Osteoblast (primary cell): Measurements from ENCODE around the gene EPB41L4B. TPM values are rescaled to one million over a fixed set of nuclear protein-coding genes. Genes with fewer than 3 reads are reported as not detected.
A peak's percentile ranks its signal among the peaks of the same experiment; 100 is the strongest.

ENCODE experiments used
- DNase-seq: peaks from one replicate; pipeline ENCODE4 v3.0.0; 2011; ENCODE audit warnings: low spot score, mixed read lengths; ENCODE audit not compliant: insufficient read length; ENCODE audit errors: missing footprints
- H2AFZ ChIP-seq: 2 replicates; pipeline ENCODE4 v1.6.0; 2011; ENCODE audit warnings: mild to moderate bottlenecking, low read length
- H3K27ac ChIP-seq: 2 replicates; pipeline ENCODE4 v1.5.1; 2011; ENCODE audit warnings: mild to moderate bottlenecking, low read depth, low read length, moderate library complexity
- H3K27me3 ChIP-seq: 2 replicates; pipeline ENCODE4 v1.6.0; 2012; ENCODE audit warnings: mild to moderate bottlenecking, control low read depth, inconsistent platforms, low read length, moderate library complexity; ENCODE audit not compliant: insufficient read depth
- H3K36me3 ChIP-seq: 2 replicates; pipeline ENCODE4 v1.5.1; 2011; ENCODE audit warnings: mild to moderate bottlenecking, low read length, control low read depth, moderate library complexity; ENCODE audit not compliant: insufficient read depth
- H3K4me1 ChIP-seq: 2 replicates; pipeline ENCODE4 v1.5.1; 2011; ENCODE audit warnings: mild to moderate bottlenecking, low read length, control low read depth, moderate library complexity; ENCODE audit not compliant: insufficient read depth
- H3K4me2 ChIP-seq: 2 replicates; pipeline ENCODE4 v1.6.0; 2011; ENCODE audit warnings: mild to moderate bottlenecking, low read length; ENCODE audit not compliant: insufficient read depth
- H3K4me3 ChIP-seq: fragments of 200-600 bp; sonication (generic); 3 replicates; pipeline ENCODE4 v1.5.1; 2012; ENCODE audit warnings: mild to moderate bottlenecking, low read length, inconsistent platforms; ENCODE audit not compliant: insufficient read depth
- H3K79me2 ChIP-seq: 2 replicates; pipeline ENCODE4 v1.6.0; 2012; ENCODE audit warnings: mild to moderate bottlenecking, low read length, control low read depth, inconsistent platforms; ENCODE audit not compliant: insufficient read depth
- H3K9me3 ChIP-seq: 2 replicates; pipeline ENCODE4 v1.5.1; 2011; ENCODE audit warnings: low read depth, low read length, control low read depth
- H4K20me1 ChIP-seq: 2 replicates; pipeline ENCODE4 v1.6.0; 2012; ENCODE audit warnings: mild to moderate bottlenecking, low read length, control low read depth; ENCODE audit not compliant: insufficient read depth
- total RNA-seq: library from RNA; depleted of rRNA; stranded (reverse); fragments of >200 nt; gene quantifications from 2 replicates; pipeline ENCODE4 v1.2.3, GENCODE V29; 2012
- TF ChIP-seq, protein P1 (sequence below): IDR thresholded peaks from 2 replicates; pipeline ENCODE4 v1.5.1; 2011; ENCODE audit warnings: mild to moderate bottlenecking, low read depth, low read length, moderate library complexity; ENCODE audit errors: extremely low read depth

EPB41L4B gene
- total RNA-seq, 1 donor = 2.2 TPM

DNA sequence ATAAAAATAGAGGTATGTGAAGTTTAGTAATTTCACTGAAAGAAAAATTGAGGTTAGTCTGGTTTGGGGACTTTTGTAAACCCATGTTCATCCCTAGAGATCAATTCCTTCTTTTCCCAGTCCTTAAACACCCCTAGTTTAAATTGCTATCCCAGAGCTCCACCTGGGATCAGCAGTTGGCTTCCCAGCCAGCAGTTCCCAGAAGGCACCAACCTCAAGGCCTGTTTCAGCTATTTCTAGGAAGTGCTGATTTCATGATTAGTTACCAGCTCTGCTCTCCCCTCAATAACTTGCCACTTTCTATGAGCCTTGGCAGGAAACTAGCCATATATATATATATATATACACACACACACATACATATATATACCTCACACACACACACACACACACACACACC is 30.5 kb downstream of the EPB41L4B start:
- Histone ChIP-seq H3K4me1 (peaks cover 15% of the 10 kb centered on the region), H3K4me3 (no peak overlapping the region), H2AFZ (no peak overlapping the region), H3K79me2 (no peaks in the 10 kb centered on the region), H3K36me3 (no peaks in the 10 kb centered on the region), H3K27me3 (peaks cover 8% of the 10 kb centered on the region), H3K4me2 (no peak overlapping the region), H4K20me1 (no peaks in the 10 kb centered on the region), H3K27ac (no peak overlapping the region), H3K9me3 (no peaks in the 10 kb centered on the region)
- TF ChIP-seq, protein P1, sequence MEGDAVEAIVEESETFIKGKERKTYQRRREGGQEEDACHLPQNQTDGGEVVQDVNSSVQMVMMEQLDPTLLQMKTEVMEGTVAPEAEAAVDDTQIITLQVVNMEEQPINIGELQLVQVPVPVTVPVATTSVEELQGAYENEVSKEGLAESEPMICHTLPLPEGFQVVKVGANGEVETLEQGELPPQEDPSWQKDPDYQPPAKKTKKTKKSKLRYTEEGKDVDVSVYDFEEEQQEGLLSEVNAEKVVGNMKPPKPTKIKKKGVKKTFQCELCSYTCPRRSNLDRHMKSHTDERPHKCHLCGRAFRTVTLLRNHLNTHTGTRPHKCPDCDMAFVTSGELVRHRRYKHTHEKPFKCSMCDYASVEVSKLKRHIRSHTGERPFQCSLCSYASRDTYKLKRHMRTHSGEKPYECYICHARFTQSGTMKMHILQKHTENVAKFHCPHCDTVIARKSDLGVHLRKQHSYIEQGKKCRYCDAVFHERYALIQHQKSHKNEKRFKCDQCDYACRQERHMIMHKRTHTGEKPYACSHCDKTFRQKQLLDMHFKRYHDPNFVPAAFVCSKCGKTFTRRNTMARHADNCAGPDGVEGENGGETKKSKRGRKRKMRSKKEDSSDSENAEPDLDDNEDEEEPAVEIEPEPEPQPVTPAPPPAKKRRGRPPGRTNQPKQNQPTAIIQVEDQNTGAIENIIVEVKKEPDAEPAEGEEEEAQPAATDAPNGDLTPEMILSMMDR = no peak
- no peak for DNase-seq

DNA sequence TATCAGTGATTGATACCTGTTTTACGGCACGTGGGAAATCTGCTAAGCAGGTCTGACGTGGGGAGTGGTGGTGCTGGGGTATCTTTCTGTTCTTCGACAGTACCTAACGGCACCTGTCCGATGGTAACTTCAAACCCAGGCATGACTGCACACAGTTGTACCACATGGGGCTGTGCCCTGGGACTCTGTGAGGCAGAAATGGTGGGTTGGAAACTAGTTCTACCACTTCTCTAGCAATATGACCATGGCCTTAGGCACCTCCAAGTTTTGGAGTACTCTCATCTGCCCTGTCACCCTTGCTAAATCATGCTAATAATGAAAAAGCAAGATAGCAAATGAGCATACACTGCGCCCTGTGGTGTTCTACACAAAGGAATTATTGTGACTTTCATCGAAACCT is 30.9 kb downstream of the EPB41L4B start:
- Histone ChIP-seq H3K4me2 (no peak overlapping the region), H3K4me3 (no peak overlapping the region), H3K27me3 (peaks cover 3% of the 10 kb centered on the region), H3K9me3 (no peaks in the 10 kb centered on the region), H4K20me1 (no peaks in the 10 kb centered on the region), H2AFZ (no peak overlapping the region), H3K79me2 (no peaks in the 10 kb centered on the region), H3K27ac (no peak overlapping the region), H3K4me1 (peaks cover 15% of the 10 kb centered on the region), H3K36me3 (no peaks in the 10 kb centered on the region)
- TF ChIP-seq, protein P1 = no peak
- DNase-seq = no peak

DNA sequence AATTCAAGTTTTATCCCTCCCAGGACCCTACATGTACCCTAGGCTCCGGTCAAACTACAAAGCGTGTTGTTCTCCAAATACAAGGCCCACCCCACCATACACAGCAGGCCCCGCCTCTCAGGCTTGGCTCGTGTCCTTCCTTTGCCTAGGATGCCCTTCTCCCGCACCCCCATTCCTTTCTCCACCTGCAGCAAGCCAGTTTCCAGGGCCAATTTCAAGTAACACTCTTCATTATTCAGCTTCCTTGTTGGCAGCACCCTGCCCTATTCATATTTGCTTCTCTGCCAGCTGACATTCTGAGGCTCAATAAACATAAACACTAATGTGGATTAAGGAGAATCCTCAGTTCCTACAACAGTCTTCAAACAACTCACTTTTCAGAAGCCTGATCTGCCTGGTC is 31.7 kb downstream of the EPB41L4B start:
- peaks cover 2% of the 10 kb centered on the region for H3K27me3 ChIP-seq
- H3K36me3 ChIP-seq = no peaks in the 10 kb centered on the region
- no peaks in the 10 kb centered on the region for H3K79me2 ChIP-seq
- H2AFZ ChIP-seq = no peak overlapping the region
- no peak overlapping the region for H3K27ac ChIP-seq
- H3K4me2 ChIP-seq = no peak overlapping the region
- no peak for DNase-seq
- H3K9me3 ChIP-seq = no peaks in the 10 kb centered on the region
- H4K20me1 ChIP-seq = no peaks in the 10 kb centered on the region
- TF ChIP-seq, protein P1 = no peak
- peaks cover 15% of the 10 kb centered on the region for H3K4me1 ChIP-seq
- H3K4me3 ChIP-seq = no peak overlapping the region

DNA sequence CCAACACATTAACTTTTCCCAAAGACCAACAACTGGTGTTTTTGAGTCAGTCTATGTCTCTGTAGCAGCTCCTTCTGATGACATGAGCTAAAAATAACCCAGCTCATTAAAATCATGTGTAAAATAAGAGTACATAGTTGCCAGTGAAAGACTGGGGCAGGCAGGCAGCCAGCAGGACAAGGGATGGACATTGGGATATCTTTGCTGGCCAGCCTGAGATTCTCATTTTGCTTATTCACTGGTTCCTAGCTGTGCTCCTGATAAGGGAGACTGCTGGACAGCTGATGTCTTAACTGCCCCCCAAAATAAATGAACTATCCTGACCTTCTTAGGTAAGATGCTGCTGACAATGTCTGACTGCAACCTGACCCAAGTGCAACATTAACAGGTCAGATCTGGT is 33.9 kb downstream of the EPB41L4B start:
- DNase-seq = no peak
- Histone ChIP-seq H3K79me2 (no peaks in the 10 kb centered on the region), H3K9me3 (no peaks in the 10 kb centered on the region), H3K27ac (peak overlapping the region; percentile 78), H3K4me3 (peak overlapping the region; percentile 27), H3K4me2 (peak overlapping the region; percentile 64), H3K27me3 (no peaks in the 10 kb centered on the region), H4K20me1 (no peaks in the 10 kb centered on the region), H3K4me1 (peaks cover 15% of the 10 kb centered on the region), H2AFZ (peak overlapping the region; percentile 21), H3K36me3 (no peaks in the 10 kb centered on the region)
- TF ChIP-seq, protein P1 = no peak
